Gastroesophageal sphincter (tissue), 4 donors: ENCODE data around the gene PRKAG2. TPM values are rescaled to one million over a fixed set of nuclear protein-coding genes. Genes with fewer than 3 reads are reported as not detected.

Experiments used
- ATAC-seq: fragments of 150-250 bp; one replicate; pipeline ENCODE4 v1.9.1; 2016; ENCODE audit warnings: mild to moderate bottlenecking, moderate library complexity
- H3K27ac ChIP-seq, 4 donors: fragments of 200-600 bp; sonication (generic) in 3 of 4; 1 replicate in 3 of 4; 2 replicates in 1 of 4; pipeline ENCODE4 v1.5.1; 2016 to 2019
- H3K27me3 ChIP-seq: fragments of 200-600 bp; sonication (generic); one replicate; pipeline ENCODE4 v1.5.1; 2019
- H3K36me3 ChIP-seq, 2 donors: fragments of 200-600 bp; sonication (generic); one replicate each; pipeline ENCODE4 v1.5.1; 2019; ENCODE audit warnings: control low read depth in 1 of 2
- H3K4me1 ChIP-seq, 3 donors: fragments of 200-600 bp; sonication (generic); 1 replicate in 2 of 3; 2 replicates in 1 of 3; pipeline ENCODE4 v1.5.1; 2016 to 2019; ENCODE audit warnings: control low read depth in 2 of 3
- H3K4me3 ChIP-seq, 2 donors: fragments of 200-600 bp; sonication (generic); one replicate each; pipeline ENCODE4 v1.5.1; 2019; ENCODE audit warnings: mild to moderate bottlenecking in 1 of 2, moderate library complexity in 1 of 2
- H3K9me3 ChIP-seq, 3 donors: fragments of 200-600 bp; sonication (generic); one replicate each; pipeline ENCODE4 v1.5.1; 2017 to 2019; ENCODE audit warnings: control low read depth in 2 of 3
- CTCF ChIP-seq, 4 experiments: fragments of 200-600 bp in 2 of 4; fragments of 450-650 bp in 2 of 4; sonication (generic) in 1 of 4; IDR thresholded peaks; one replicate each; pipeline ENCODE4 v1.5.1; 2017 to 2019; ENCODE audit warnings: antibody characterized with exemption in 4 of 4, mild to moderate bottlenecking in 2 of 4, moderate library complexity in 2 of 4
- EP300 ChIP-seq: sonication (generic); formaldehyde crosslinking; IDR thresholded peaks from one replicate; pipeline ENCODE4 v1.6.1; 2017; ENCODE audit warnings: antibody characterized with exemption, mild to moderate bottlenecking
- POLR2A ChIP-seq, 2 donors: fragments of 450-650 bp; IDR thresholded peaks; one replicate each; pipeline ENCODE4 v1.6.1; 2017; ENCODE audit warnings: antibody characterized with exemption in 2 of 2, mild to moderate bottlenecking in 2 of 2, moderate library complexity in 1 of 2
- POLR2AphosphoS5 ChIP-seq: sonication (generic); formaldehyde crosslinking; IDR thresholded peaks from one replicate; pipeline ENCODE4 v1.6.1; 2017; ENCODE audit warnings: antibody characterized with exemption
- WGBS, 2 donors: methylation state at CpG; one replicate each; pipeline ENCODE4 v1.1.5; 2018; ENCODE audit warnings: low coverage in 1 of 2; 5-methylcytosine and 5-hydroxymethylcytosine counted together
- total RNA-seq, 4 donors: library from RNA; depleted of rRNA; stranded (reverse); fragments of >200 nt; gene quantifications; one replicate each; pipeline ENCODE4 v1.1.0, GENCODE V29; 2016

PRKAG2 gene
- total RNA-seq, 4 donors from 2014 or later = 48.9 to 89.0 (median 75.7) TPM

- no peak overlapping the region for H3K4me3 ChIP-seq
- ATAC-seq = no peak
- H3K9me3 ChIP-seq = no peaks in the 10 kb centered on the region
- H3K36me3 ChIP-seq = no peaks in the 10 kb centered on the region
- H3K4me1 ChIP-seq = no peaks in the 10 kb centered on the region
- H3K27ac ChIP-seq = no peak overlapping the region
- no peaks in the 10 kb centered on the region for H3K27me3 ChIP-seq
- 100% methylated on average over 3 of the region's 9 CpGs; no CpG with 5 or more reads in 1 of the 2 donors for WGBS, 2 donors
- TF ChIP-seq CTCF (IDR thresholded peaks at IDR 0.05) = no peak
- no peak for TF ChIP-seq POLR2AphosphoS5
- no peak for TF ChIP-seq POLR2A (IDR thresholded peaks at IDR 0.05)
- TF ChIP-seq EP300 = no peak
Observed at GRCh38 chr7:151861881-151862280, 15.0 kb downstream of the PRKAG2 start.

- Histone ChIP-seq H3K36me3 (no peaks in the 10 kb centered on the region), H3K27ac (no peak overlapping the region), H3K4me1 (no peaks in the 10 kb centered on the region), H3K4me3 (no peak overlapping the region), H3K9me3 (no peaks in the 10 kb centered on the region), H3K27me3 (no peaks in the 10 kb centered on the region)
- no peak for ATAC-seq
- TF ChIP-seq POLR2A (IDR thresholded peaks at IDR 0.05) = no peak
- TF ChIP-seq CTCF (IDR thresholded peaks at IDR 0.05) = no peak
- TF ChIP-seq POLR2AphosphoS5 = no peak
- no peak for TF ChIP-seq EP300
- WGBS, 2 donors = 100% methylated on average over 1 of the region's 5 CpGs
Observed at GRCh38 chr7:151860771-151861170, 16.1 kb downstream of the PRKAG2 start.

GRCh38 chr7:151859948-151860685 lies 16.8 kb downstream of the PRKAG2 start:
- no peaks in the 10 kb centered on the region for H3K9me3 ChIP-seq
- H3K4me1 ChIP-seq = no peaks in the 10 kb centered on the region
- no peaks in the 10 kb centered on the region for H3K36me3 ChIP-seq
- no peak for TF ChIP-seq POLR2A (IDR thresholded peaks at IDR 0.05)
- TF ChIP-seq CTCF (IDR thresholded peaks at IDR 0.05) = no peak
- TF ChIP-seq POLR2AphosphoS5 = no peak
- TF ChIP-seq EP300 = no peak
- no peak for ATAC-seq
- no peak overlapping the region for H3K4me3 ChIP-seq
- no peak overlapping the region for H3K27ac ChIP-seq
- 100% methylated on average over 1 of the region's 15 CpGs; no CpG with 5 or more reads in 1 of the 2 donors for WGBS, 2 donors
- H3K27me3 ChIP-seq = no peaks in the 10 kb centered on the region

GRCh38 chr7:151859111-151859947 lies 17.6 kb downstream of the PRKAG2 start:
- H3K27me3 ChIP-seq = no peaks in the 10 kb centered on the region
- H3K4me1 ChIP-seq = no peaks in the 10 kb centered on the region
- WGBS, 2 donors = 80 to 91% methylated on average over 2 to 9 of the region's 28 CpGs
- no peak for ATAC-seq
- H3K36me3 ChIP-seq = no peaks in the 10 kb centered on the region
- no peak overlapping the region for H3K4me3 ChIP-seq
- H3K27ac ChIP-seq = no peak overlapping the region
- H3K9me3 ChIP-seq = no peaks in the 10 kb centered on the region
- TF ChIP-seq CTCF (IDR thresholded peaks at IDR 0.05) = no peak
- TF ChIP-seq POLR2AphosphoS5 = no peak
- TF ChIP-seq EP300 = no peak
- TF ChIP-seq POLR2A (IDR thresholded peaks at IDR 0.05) = no peak
